AG08395 (cell line): ENCODE measurements around the gene DUSP12.

Source experiments
- DNase-seq: peaks from one replicate; pipeline ENCODE4 v3.0.0; 2012; ENCODE audit warnings: mixed read lengths, low spot score

The DUSP12 gene

DNA sequence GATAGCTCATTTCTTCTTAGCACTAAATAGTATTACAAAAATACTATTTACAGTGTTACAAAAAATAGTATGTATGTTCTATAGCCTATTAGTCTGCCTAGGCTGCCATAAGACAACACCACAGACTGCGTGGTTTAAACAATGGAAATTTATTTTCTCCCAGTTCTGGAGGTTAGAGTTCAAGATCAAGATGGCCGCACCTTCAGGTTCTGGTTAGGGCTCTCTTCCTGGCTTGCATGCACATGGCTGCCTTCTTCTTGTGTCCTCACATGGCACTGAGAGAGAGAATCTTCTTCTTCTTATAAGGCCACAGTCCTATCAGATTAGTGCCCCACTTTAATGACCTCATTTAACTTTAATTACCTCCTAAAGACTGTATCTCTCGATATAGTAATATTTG is 20.7 kb downstream of the DUSP12 start:
- DNase-seq: no peak

DNA sequence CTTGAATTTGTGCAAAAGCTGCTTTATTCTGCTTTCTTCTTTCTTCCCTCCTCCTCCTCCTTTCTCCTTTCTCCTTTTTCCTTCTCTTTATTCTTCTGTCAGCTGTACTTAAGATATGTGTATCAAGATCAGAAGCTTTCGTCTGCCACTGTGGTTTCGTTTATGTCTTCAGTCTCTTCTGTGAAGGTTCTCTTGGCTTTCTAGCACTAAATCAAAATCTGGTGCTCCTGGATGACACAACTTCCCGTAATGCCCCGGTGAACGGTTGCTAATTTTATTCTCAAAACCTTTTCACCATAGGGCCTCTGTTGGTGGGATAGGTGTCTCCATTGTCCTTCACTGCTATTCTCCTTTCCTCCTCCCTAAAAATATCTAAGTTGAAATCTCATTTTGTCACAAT is 21.6 kb downstream of the DUSP12 start:
- DNase-seq: no peak

DNA sequence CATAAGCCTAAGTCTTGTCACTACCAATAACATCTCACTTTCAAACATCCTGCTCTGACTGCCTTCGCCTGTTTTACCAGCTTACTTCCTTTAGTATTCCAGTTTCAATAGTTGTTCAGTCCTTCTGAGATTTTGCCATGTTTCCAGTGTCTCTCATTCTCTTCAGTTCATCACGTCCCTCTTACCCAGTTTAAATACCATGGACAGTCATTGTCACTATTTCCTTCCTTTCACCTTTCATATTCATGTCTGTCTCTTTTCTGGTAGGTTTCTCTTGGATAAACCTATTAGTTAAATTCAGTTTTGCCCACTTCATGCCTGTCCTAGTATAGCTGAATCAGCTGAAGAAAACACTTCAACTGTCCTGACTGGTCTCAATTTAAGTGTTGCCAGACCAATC is 22.4 kb downstream of the DUSP12 start:
- no peak for DNase-seq

DNA sequence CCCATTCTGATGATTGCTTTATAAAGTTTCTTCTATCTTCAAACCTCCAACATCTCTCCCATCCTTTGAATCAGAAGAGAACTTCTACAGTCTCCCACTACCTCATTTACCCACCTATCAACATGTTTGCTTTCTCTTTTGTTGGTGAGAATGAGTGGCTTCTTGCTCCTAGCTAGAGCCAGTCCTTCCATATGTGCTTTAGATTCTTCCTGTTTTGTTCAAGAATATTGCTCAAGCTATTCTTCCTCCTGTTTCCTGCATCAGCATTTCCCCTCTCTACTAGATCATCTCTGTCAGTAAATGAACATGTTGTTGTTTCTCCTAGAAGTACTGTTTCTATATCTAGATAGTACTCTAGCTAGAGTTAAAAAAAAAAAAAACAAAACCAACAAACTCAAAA is 22.8 kb downstream of the DUSP12 start:
- no peak for DNase-seq

DNA sequence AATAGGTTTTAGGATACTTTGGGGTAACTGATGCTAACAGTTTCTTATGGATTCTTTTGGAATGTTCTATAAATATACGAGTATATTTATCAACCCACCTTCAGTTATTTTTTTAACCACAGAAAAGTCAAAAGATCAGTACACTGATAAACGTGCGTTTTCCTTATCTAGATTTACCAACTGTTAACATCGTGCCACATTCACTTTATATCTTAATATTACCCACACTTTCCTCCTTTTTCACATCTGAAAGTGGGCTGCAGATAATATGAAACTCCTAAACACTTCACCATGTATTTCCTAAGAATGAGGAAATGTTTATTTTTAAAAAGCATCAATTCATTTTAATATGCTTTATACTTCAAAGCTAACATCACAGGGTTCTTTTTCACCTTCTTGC is 24.2 kb downstream of the DUSP12 start:
- DNase-seq: no peak

DNA sequence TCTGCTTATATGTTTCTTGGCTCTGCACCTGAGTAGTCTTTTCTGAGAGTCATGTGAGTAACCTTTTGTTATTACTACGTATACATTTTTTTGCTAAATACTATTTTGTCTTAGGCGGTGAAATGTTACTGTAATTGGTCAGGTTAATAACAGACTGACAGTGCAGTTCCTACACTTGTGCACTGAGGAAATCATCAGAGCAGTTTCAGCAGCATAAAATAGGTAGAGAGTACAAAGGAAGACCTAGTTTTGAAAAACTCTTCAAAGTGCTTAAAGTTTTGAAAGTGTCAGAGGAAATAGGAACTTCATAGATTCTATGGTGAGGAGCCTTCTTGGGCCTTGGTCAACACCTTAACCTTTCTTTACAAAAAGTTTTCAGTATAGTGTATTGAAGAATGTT is 27.7 kb downstream of the DUSP12 start:
- DNase-seq: no peak

DNA sequence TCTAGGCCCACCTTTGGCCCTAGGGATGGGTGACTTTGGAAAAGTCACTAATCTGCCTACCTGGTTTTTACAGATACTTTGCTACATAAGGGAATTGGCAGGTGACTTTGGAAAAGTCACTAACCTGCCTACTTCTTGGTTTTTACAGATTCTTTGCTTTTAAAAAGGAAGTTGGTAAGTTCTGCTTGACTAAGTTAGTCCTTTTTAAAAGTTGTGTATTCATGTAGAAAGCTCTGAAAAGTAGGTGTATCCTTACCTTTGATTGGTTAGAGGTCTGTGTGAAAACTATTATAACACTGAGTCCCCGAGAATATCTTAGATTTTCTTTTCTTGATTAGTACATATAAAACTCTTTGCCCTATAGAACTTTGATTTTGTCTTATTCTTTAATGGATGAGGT is 28.9 kb downstream of the DUSP12 start:
- no peak for DNase-seq

DNA sequence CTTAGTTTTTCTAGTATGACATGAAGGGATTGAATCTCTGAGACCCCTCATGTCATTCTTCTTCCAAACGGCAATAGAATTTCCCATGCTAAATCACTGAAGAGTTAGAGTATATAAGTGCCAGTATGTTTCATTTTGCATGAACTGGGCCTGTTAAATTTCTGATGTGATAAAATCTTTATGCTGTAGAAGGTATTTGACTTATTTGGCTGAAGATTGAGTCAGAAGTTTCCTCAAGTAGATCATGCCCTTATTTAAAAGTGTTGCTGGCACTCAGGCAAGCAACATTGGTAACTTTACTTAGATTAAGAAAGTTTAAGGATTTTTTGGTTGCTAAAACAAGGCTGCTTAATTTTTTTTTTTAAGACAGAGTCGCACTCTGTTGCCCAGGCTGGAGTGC is 29.8 kb downstream of the DUSP12 start:
- DNase-seq: no peak

DNA sequence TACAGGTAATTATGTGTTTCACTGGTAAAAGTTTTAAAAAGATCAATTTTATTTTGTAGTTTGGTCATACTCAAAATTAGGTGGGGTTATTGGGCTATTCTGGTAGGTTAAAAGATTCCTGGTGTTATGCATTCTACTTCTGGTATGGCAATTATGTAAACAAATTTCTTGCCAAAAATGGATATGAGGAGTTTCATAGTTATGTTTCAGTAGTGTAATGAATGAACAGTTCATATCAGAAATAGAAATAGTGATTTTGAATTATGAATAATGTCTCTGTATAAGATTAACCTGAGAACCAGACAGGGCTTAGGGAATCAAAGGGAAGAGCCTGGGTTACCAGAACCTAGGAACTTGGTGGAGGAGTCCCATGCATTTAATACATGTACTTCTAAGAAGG is 32.4 kb downstream of the DUSP12 start:
- DNase-seq: peak; percentile 62

DNA sequence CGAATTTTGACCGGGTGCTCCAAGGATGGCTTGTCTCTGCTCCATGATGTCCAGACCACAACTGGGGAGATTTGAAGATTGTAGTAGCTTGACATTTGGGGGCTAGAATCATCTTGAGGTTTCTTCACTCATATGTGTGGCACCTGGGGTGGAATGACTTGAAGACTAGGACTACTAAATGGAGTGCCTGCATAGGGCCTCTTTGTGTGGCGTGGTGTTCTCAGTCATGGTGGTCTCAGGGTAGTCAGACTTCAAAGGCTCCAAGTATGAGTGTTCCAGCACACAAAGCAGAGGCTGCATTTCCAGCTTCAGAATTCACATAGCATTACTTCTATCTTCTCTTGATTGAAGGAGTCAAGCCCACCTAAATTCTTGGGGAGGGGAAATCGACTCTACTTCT is 33.3 kb downstream of the DUSP12 start:
- no peak for DNase-seq

DNA sequence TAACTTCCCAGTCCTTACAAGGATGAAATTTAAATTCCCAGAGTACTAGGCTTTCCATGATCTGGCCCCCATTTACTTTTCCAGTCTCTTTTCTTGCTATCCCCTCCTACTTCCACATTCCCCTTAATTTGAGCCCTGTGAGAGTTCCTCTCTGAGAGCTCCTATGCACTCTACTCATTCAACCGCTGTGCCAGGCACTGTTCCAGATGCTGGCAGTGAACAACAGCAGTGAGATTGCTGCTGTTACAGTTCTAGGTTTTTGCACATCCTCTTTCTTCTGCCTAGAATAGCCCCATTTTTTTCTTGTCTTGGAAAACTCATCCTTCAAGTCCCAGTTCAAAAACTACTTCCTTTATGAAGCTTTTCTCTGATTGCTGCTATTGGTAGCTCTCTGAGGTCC is 35.4 kb downstream of the DUSP12 start:
- DNase-seq: no peak

DNA sequence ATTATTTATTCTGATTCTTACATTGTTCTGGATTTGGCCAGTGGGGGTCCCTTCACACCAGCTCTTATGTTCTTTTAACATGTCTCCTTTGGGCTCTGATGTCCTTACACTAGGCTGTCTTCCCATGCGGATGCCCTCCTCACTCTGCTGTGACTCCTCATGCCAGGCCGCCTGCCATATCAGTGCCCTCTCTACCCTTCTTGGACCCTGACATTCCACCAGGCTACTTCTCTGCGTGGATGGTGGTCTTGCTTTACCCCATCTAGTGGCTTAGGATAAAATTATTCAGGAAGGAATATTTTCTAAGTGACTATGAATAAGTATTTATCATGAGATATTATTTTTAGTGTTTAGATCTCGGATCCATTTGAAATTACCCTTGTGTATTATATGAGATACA is 37.8 kb downstream of the DUSP12 start:
- DNase-seq: no peak

DNA sequence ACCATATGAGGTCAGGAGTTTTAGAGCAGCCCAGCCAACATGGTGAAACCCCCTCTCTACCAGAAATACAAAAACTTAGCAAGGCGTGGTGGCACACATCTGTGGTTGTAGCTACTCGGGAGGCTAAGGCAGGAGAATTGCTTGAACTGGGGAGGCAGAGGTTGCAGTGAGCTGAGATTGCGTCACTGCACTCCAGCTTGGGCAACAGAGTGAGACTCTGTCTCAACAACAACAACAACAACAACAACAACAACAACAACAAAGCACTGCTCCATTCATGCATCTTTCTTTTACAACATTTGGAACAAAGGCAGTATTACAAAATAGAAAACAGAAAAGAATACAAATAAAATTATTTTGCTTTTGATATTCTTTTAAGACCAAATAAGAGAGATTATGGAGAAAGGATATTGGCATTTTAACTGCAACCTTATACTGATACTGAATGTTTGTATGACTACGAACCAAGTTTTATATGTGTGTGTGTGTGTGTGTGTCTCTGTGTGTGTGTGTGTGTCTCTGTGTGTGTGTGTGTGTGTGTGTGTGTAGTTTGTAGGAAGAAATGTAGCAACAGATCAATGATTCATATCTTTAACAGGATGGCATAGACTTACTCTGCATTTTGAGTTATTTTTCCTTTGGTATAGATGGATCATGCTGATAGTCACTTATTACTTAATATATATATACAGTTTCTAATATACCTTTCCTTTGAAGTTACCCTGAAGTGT is 41.2 kb downstream of the DUSP12 start:
- no peak for DNase-seq

DNA sequence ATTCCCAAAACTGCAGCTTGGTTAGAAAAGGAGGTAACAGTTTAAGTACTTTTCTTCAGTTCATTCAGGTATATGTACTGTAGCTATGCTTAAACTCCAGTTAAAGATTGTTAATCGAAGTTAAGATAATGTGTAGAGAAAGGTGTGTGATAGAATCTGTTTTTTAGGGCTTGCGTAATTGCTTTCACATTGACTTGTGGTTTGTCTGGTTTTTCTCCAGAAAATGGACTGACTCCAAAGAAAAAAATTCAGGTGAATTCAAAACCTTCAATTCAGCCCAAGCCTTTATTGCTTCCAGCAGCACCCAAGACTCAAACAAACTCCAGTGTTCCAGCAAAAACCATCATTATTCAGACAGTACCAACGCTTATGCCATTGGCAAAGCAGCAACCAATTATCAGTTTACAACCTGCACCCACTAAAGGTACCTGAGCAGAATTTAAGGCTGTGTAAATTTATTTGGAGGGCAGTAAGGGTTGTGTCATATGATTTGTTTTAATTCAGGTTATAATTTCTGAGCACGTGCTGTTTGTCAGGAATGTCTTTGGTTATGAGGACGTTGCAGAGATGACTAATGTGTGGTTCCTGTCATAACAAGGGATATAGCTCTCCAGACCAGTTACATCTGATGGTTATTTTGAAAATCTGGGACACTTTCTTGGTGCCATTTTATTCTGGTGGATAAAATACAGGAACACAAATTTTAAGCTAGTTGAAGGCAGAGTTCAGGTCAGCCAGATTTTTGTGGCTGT is 42.5 kb downstream of the DUSP12 start:
- DNase-seq: peak; percentile 7

DNA sequence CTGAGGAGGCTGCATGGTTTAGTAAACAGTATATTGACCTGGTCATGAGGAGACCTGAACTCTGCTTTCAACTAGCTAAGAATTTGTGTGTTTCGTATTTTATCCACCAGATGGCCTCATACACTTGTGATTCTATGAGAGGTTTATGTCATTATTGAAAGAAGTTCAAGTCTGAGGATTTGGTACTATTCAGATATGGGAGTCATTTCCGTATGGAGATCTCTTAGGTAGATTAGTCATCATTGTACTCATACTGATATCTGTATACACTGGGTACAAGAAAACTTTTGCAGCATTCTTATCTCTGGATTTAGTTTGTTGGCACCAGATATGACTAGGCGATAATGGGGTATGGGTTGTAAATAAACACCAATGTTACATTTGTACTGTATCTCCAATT is 43.2 kb downstream of the DUSP12 start:
- DNase-seq: peak; percentile 72

DNA sequence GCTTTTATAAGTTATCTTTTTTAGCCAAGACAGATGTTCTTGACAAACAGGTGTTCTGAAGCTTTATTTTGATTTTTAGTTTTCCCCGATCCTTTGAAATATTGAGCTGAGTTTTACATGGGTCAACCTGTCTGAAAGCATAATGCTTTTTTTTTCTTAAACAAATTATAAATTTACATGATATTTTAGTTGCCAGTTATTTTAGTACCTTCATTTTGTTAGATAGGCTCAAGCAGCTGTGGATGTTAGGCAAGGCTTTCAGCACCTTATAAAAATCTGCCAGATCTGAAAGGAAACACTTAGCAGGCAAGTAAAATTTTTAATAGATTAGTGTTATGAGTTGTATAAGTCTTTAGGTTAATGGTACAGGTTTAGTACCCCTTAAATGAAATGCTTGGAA is 50.2 kb downstream of the DUSP12 start:
- no peak for DNase-seq

DNA sequence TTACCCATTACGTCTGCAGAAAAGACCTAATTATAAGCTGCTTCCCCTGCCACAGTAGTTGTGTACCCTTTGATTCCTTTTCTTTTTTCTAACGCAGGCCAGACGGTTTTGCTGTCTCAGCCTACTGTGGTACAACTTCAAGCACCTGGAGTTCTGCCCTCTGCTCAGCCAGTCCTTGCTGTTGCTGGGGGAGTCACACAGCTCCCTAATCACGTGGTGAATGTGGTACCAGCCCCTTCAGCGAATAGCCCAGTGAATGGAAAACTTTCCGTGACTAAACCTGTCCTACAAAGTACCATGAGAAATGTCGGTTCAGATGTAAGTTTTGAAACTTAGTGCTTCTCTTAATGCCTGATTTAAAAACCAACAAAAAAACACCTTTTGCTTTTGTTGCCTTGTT is 52.4 kb downstream of the DUSP12 start:
- no peak for DNase-seq

DNA sequence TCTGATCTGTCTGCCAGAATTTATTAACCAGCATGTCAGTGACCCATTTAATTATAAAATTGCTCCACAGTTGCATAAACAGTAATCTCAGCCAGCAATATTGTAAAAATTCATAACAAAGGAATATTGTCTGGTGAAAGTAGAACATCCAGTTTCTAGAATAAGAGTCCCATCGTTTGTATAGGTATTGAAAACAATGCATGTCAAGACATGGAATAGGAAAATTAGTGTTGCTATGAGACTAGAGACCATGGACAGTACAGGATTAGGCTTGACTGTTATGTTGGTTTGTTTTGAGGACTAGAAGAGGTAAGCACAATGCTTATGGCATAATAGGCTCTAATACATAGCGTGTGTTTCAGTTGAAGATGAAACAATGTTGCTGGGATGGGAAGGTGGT is 53.6 kb downstream of the DUSP12 start:
- DNase-seq: no peak

DNA sequence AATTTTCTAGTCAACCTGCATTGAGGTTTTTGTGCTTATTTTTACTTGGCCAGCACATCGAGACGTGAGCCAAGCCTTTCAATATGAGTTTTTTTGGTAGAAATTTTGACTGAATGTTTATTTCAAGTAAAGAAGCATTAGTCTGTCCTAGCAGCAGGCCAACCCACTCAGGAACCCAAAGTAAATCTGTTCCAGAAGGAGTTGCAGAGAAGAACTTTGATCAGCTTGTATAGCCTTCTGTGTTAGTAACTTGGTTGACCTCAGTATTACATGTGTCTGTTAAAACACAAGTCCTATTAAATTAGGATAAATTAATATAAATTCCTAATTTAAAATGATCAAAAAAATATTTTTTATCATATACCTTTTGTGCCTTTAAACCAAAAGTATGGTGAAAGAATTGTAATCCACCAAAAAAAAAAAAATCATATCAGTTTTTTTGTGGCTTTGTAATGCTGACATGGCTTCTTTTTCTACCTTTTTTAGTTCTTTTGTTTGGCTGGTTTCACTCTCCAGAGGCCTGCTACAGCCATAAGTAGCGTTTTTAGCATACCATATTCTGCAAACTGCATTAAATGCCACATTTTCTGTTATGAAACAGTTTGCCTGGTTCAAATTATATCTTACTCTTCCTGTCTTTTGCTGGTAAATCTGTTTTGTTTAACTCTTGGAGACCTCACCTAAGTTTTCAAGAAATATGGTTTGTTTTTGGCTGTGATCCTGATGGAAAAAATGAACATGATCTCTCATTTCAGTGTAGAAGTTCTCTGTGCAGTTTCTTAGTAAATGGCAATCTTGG is 56.0 kb downstream of the DUSP12 start:
- no peak for DNase-seq
